Stimulated activated CD8-positive, alpha-beta memory T cell treated with anti-CD3 and anti-CD28 coated beads, Interleukin-15, amount 100 ng/mL, for 1 hour (primary cell): ENCODE measurements around the gene DPY19L3.
A peak's percentile ranks its signal among the peaks of the same experiment; 100 is the strongest.
"Not testable (repeated sequence)": the region's sequence is repeated elsewhere in the genome, so short reads cannot be mapped to it uniquely, and the experiment has no call there.

Experiments
- DNase-seq: peaks from one replicate; pipeline ENCODE4 v3.0.0-alpha.2; 2020; ENCODE audit warnings: low read depth

DPY19L3 gene

GRCh38 chr19:32405431-32406160 lies at the start of gene DPY19L3:
Gene DPY19L3 (plus strand): TSS chr19:32405770. CDS start chr19:32408254, 2,484 bp downstream.
- peak; percentile 69 for DNase-seq

- no peak for DNase-seq
These were observed 47.9 kb upstream of the DPY19L3 start for GRCh38 chr19:32357720-32358119.

GRCh38 chr19:32358321-32358720 lies 47.2 kb upstream of the DPY19L3 start:
- DNase-seq = no peak

- DNase-seq = no peak
These were observed 46.0 kb upstream of the DPY19L3 start for GRCh38 chr19:32359581-32359980.

GRCh38 chr19:32361574-32362317 lies 43.8 kb upstream of the DPY19L3 start:
- DNase-seq = no peak

- no peak for DNase-seq
These were observed 43.3 kb upstream of the DPY19L3 start for GRCh38 chr19:32362318-32362691.

- DNase-seq = no peak
These were observed 42.4 kb upstream of the DPY19L3 start for GRCh38 chr19:32363175-32363574.

- DNase-seq = no peak
These were observed 41.9 kb upstream of the DPY19L3 start for GRCh38 chr19:32363632-32364031.

- no peak for DNase-seq
These were observed 41.5 kb upstream of the DPY19L3 start for GRCh38 chr19:32364040-32364439.

GRCh38 chr19:32367063-32367462 lies 38.5 kb upstream of the DPY19L3 start:
- DNase-seq = no peak

- DNase-seq = no peak
These were observed 37.5 kb upstream of the DPY19L3 start for GRCh38 chr19:32367948-32368536.

- DNase-seq = no peak
These were observed 36.8 kb upstream of the DPY19L3 start for GRCh38 chr19:32368787-32369186.

- no peak for DNase-seq
These were observed 32.6 kb upstream of the DPY19L3 start for GRCh38 chr19:32372726-32373517.

GRCh38 chr19:32373585-32374295 lies 31.8 kb upstream of the DPY19L3 start:
- no peak for DNase-seq

GRCh38 chr19:32374362-32374761 lies 31.2 kb upstream of the DPY19L3 start:
- not testable (repeated sequence) for DNase-seq

GRCh38 chr19:32377088-32377487 lies 28.5 kb upstream of the DPY19L3 start:
- not testable (repeated sequence) for DNase-seq

- DNase-seq = no peak
These were observed 25.3 kb upstream of the DPY19L3 start for GRCh38 chr19:32380269-32380668.

GRCh38 chr19:32387701-32388392 lies 17.7 kb upstream of the DPY19L3 start:
- no peak for DNase-seq

GRCh38 chr19:32388393-32388855 lies 17.1 kb upstream of the DPY19L3 start:
- no peak for DNase-seq

- DNase-seq = no peak
These were observed 12.7 kb upstream of the DPY19L3 start for GRCh38 chr19:32392901-32393300.
